Measurements from ENCODE around the gene COL13A1. TPM values are rescaled to one million over a fixed set of nuclear protein-coding genes. Genes with fewer than 3 reads are reported as not detected.

Gene COL13A1
- total RNA-seq = not detected

DNA sequence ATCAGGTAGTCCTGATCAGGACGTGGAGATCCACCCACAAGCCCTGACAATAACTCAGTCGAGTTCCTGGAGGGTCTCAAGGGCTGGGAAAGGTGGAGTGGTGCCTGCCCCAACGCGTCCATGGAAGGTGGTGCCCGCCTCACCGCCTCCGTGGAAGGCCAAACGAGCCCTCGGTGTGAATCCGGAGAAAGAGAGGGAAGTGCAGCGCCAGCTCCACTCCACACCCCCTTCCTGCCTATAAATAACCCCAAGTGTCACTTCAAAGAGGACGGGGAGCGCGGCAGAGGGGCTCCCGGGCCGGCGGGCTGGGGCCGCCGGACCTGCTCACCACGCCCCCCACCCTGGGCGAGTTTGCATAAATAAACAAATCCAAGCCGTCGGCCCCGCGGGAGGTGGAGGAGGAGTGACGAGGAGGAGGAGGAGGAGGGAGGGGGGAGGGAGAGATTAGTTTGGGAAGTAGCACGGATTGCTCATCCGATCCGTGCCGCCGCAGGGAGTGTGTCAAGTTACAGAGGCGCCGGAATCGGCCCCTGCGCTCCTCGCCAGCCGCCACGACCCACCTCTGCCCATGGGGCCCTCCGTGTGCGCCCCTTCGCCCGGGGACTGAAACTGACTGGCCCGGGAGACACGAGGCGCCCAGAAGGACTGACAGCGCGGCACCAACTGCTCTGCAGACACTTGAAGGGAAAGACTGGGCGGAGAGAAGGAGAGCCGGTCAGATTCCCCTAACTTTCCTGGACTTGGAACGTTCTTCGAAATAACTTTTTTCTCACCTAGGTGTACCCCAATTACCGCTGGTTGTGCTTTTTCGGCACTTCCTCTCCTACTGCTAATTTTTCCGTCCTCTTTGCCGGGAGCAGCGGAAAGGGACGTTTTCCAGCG is at the start of gene COL13A1:
Gene COL13A1 (plus strand): TSS at position 473 of the 882 bp plus-strand sequence. CDS start 518 bp downstream, outside the sequence.
- no peaks in the 10 kb centered on the region for H3K9me3 Mint-ChIP-seq
- peak within 1 kb of the TSS; percentile 70 for H3K4me3 Mint-ChIP-seq
- no peak for ATAC-seq
- no peak within 1 kb of the TSS for H3K27ac Mint-ChIP-seq
- peak; percentile 57 for DNase-seq (ENCODE audit: low spot score)
- peaks cover 6 to 11% of the 10 kb centered on the region in 2 donors for H3K4me1 Mint-ChIP-seq (ENCODE audit: low read depth in 2 of 2)
- peaks cover 17 to 31% of the 10 kb centered on the region in 2 donors for H3K27me3 Mint-ChIP-seq
- no peaks in the 10 kb centered on the region for H3K36me3 Mint-ChIP-seq

DNA sequence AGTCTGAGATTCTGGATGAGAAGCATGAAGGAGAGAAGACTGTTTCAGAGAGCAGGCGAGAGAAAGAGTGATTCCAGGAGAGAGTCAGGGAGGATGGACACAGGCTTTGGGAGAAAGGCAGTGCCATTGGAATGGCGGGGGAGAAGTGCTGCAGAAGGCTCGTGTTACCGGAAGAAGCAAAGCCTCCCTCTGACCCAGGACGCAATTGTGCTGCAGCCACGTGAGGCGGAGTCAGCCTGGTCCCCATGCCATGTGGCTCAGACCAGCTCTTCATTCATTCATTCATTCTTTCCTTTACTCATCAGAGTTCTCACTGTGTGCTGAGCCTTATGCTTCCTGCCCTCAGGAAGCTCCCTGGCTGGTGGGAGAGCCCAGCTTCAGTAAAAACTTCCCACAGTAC is 49.2 kb upstream of the COL13A1 start:
- Mint-ChIP-seq H3K4me3 (no peak overlapping the region), H3K4me1 (ENCODE audit: low read depth in 2 of 2) (no peaks in the 10 kb centered on the region), H3K36me3 (no peaks in the 10 kb centered on the region), H3K27ac (no peak overlapping the region), H3K9me3 (no peaks in the 10 kb centered on the region), H3K27me3 (peaks cover 11 to 25% of the 10 kb centered on the region in 2 donors)
- DNase-seq (ENCODE audit: low spot score) (no peak), ATAC-seq (no peak)

DNA sequence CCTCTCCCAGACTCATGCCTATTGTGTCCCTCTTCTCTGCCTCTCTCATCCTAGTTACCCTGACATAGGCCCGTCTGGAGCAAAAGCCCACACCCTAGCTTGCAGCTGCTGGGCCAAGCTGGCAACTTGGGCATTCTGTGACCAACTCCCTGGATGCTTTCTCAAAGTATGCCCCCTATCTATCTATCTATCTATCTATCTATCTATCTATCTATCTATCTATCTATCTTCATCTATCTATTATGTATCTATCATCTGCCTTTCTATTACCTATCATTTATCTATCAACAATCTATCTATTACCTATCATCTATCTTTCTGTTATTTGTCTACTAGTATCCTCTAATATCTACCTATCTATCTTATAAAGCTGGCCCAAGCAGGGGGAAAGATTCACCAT is 45.4 kb upstream of the COL13A1 start:
- H3K36me3 Mint-ChIP-seq = no peaks in the 10 kb centered on the region
- no peak for ATAC-seq
- H3K27me3 Mint-ChIP-seq = peaks cover 12 to 15% of the 10 kb centered on the region in 2 donors
- H3K27ac Mint-ChIP-seq = no peak overlapping the region
- no peak overlapping the region for H3K4me3 Mint-ChIP-seq
- no peak for DNase-seq (ENCODE audit: low spot score)
- H3K4me1 Mint-ChIP-seq (ENCODE audit: low read depth in 2 of 2) = no peaks in the 10 kb centered on the region
- no peaks in the 10 kb centered on the region for H3K9me3 Mint-ChIP-seq

DNA sequence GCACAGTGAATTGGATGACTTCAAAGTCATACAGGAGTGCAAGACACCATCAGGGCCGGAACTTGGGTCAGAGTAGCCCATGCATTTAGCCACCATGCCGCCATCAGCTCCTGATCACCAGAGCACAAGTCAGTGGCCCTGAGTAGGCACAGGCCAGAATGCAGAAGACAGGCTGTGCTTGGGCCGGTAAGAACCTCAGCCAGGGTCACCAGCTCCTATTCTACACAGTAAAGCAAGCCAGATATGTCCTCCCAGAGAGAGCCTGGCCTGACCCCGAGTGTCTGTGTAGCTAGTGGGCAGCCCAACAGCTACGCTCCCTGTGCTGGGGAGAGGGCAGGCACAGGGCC is 44.5 kb upstream of the COL13A1 start:
- Mint-ChIP-seq H3K4me1 (ENCODE audit: low read depth in 2 of 2) (no peaks in the 10 kb centered on the region), H3K36me3 (no peaks in the 10 kb centered on the region), H3K27me3 (peaks cover 14 to 16% of the 10 kb centered on the region in 2 donors), H3K9me3 (no peaks in the 10 kb centered on the region), H3K4me3 (no peak overlapping the region), H3K27ac (no peak overlapping the region)
- no peak for ATAC-seq
- DNase-seq (ENCODE audit: low spot score) = no peak

DNA sequence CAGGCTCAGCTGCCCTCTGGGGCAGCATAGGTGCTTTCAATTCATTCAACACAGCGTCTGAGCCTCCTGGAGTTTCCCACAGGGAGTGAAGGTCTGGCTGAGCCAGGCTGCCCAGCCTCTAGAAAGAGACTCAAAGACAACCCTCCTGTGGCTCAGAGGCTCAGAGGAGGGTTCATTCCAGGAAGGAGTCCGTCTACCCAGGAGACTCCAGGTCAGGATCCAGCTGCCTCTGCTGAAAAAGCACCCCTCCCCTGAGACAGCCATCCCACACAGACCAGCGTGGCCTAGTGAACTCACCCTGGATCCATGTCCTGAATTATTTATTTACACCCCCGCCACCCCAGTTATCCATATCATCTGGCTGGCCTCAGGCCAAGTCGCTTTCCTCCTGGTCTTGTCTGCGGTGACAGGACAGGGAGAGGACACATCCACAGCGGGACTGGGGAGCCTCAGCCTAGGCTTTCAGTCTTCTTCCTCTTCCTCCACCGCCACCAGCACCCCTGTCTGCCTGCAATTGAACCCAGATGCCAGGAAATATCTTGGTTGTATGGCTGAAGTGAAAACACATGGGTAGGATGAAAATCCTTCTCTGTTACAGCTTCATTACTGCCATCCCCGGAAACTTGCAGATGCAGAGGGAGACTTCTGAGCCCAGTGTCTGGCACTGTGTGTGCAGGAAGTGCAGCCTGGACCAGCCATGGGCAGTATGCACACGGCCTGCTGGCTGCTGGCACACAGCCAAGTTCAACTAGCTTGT is 44.0 kb upstream of the COL13A1 start:
- Mint-ChIP-seq H3K27ac (no peak overlapping the region), H3K4me1 (ENCODE audit: low read depth in 2 of 2) (no peaks in the 10 kb centered on the region), H3K9me3 (no peaks in the 10 kb centered on the region), H3K27me3 (peaks cover 13 to 18% of the 10 kb centered on the region in 2 donors), H3K4me3 (no peak overlapping the region), H3K36me3 (no peaks in the 10 kb centered on the region)
- ATAC-seq = no peak
- DNase-seq (ENCODE audit: low spot score) = no peak

DNA sequence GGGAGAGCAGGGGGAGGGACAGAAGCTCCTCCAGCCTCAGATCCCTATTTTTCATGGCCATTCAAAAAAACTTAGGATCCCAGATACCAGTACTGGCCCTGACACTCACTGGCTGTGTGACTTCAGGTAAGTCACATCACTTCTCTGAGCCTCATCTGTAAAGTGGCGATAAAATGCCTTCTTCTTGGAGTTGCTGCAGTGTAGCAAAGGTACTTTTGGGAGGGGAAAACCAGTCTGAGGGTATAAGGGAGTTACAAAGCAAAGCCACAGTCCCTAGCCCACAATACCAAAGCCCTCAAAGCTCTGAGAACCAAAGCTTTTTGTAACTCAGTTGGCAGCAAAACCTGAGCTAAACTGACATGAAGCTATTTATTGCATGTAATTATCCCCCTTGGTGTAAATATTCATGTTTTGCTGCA is 43.4 kb upstream of the COL13A1 start:
- no peaks in the 10 kb centered on the region for H3K9me3 Mint-ChIP-seq
- H3K27ac Mint-ChIP-seq = no peak overlapping the region
- ATAC-seq (no peak), DNase-seq (ENCODE audit: low spot score) (no peak)
- no peaks in the 10 kb centered on the region for H3K4me1 Mint-ChIP-seq (ENCODE audit: low read depth in 2 of 2)
- H3K4me3 Mint-ChIP-seq = no peak overlapping the region
- peaks cover 13 to 18% of the 10 kb centered on the region in 2 donors for H3K27me3 Mint-ChIP-seq
- no peaks in the 10 kb centered on the region for H3K36me3 Mint-ChIP-seq

DNA sequence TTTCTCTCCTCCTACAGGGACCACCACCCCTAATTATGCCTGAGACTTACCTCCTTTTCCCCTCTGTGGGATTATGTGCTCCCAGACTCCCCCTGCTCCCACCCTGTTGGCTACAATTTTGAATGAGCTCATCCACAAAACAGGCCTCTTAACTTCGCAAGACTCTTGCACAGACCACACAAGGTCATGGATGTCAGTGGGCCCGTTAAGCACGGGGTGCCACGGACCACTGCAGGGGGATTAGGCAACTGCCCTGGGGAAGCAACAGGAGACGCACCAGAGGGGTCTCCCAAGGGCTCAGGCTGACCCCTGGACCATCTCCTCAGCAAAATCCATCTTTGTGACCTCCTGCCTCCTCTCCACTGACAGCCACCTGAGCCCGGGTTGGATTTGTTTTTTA is 42.1 kb upstream of the COL13A1 start:
- Mint-ChIP-seq H3K9me3 (no peaks in the 10 kb centered on the region), H3K4me1 (ENCODE audit: low read depth in 2 of 2) (no peaks in the 10 kb centered on the region), H3K36me3 (no peaks in the 10 kb centered on the region), H3K27ac (no peak overlapping the region), H3K27me3 (peaks cover 13 to 18% of the 10 kb centered on the region in 2 donors), H3K4me3 (no peak overlapping the region)
- ATAC-seq (no peak), DNase-seq (ENCODE audit: low spot score) (no peak)

DNA sequence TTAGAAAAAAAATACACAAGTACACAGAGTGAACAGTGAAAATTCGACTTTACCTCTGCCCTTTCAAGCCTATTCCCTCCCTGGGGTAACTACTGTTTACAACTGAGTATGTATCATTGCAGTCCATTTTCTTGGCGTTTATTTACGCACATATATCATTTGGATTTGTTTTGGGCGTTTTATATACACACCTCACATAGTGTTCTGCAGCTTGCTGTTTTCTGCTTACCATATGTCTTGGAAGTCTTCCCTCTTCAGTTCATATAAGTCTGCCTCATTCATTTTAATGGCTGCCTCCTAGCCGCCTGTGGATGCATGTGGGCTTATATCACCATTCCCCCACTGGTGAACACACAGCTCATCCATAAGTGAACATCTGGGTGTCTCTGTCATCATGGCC is 41.6 kb upstream of the COL13A1 start:
- peaks cover 13 to 18% of the 10 kb centered on the region in 2 donors for H3K27me3 Mint-ChIP-seq
- no peaks in the 10 kb centered on the region for H3K36me3 Mint-ChIP-seq
- no peak for DNase-seq (ENCODE audit: low spot score)
- ATAC-seq = no peak
- H3K4me3 Mint-ChIP-seq = no peak overlapping the region
- H3K9me3 Mint-ChIP-seq = no peaks in the 10 kb centered on the region
- H3K27ac Mint-ChIP-seq = no peak overlapping the region
- no peaks in the 10 kb centered on the region for H3K4me1 Mint-ChIP-seq (ENCODE audit: low read depth in 2 of 2)

DNA sequence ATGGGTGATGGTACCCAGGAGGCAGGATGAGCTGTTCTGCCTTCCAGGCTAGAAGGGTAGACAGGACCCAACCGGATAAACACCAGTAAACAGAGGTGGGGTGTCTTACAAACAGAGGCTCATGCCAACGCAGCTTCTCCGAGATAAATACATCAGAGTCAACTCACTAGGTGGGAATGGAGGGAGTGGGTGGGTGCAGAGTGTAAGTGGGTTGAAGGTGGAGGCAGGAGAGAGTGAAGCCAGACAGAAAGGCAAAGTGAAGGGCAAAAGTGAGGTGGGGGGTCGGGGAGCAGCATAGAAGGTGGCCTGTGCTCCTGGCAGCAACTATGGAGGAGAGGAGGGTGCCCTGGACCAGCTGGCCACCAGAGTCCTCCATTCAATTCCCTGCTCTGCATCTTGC is 40.4 kb upstream of the COL13A1 start:
- ATAC-seq = no peak
- H3K4me1 Mint-ChIP-seq (ENCODE audit: low read depth in 2 of 2) = no peaks in the 10 kb centered on the region
- H3K4me3 Mint-ChIP-seq = no peak overlapping the region
- peaks cover 13 to 18% of the 10 kb centered on the region in 2 donors for H3K27me3 Mint-ChIP-seq
- no peaks in the 10 kb centered on the region for H3K9me3 Mint-ChIP-seq
- H3K27ac Mint-ChIP-seq = no peak overlapping the region
- DNase-seq (ENCODE audit: low spot score) = no peak
- H3K36me3 Mint-ChIP-seq = no peaks in the 10 kb centered on the region

DNA sequence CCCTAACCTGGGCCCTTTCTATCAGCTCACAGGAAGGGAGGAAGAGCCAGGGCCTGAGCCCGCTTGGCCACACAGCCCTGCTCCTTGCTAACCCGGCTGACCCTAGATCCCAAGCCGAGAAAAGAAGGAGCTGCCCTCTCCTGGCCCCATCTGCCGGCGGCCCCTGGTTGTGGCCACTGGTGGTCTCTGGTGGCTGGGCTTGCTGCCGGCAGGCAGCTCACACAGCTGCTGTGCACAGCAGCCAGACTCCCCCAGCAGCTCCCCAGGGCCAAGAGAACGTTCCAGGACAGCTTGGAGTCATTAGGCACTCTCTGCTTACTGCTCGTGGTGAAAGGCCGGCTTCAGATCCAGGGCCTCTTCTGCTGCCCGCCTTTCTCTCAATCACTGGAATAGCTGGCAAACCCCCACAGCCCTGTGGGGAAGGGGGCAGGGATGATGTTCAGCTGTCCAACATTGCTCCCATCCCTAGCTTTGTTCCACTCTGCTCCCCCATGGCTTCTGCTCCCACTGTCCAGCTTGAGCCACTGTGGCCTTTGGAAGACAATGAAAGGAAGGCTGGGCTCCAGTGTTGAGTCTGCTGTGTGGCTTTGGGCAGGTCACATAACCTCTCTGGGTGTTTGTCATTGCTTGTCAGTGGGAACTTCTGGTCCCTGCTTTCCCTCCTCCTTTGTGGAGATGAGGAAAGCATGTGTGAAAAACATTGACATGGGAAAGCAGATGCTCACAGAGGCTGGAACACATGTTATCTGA is 35.4 kb upstream of the COL13A1 start:
- H3K4me1 Mint-ChIP-seq (ENCODE audit: low read depth in 2 of 2) = peaks cover 18 to 22% of the 10 kb centered on the region in 2 donors
- no peak overlapping the region for H3K4me3 Mint-ChIP-seq
- no peak for DNase-seq (ENCODE audit: low spot score)
- H3K9me3 Mint-ChIP-seq = no peaks in the 10 kb centered on the region
- H3K36me3 Mint-ChIP-seq = no peaks in the 10 kb centered on the region
- H3K27ac Mint-ChIP-seq = no peak overlapping the region
- no peak for ATAC-seq
- peaks cover 4 to 18% of the 10 kb centered on the region in 2 donors for H3K27me3 Mint-ChIP-seq

DNA sequence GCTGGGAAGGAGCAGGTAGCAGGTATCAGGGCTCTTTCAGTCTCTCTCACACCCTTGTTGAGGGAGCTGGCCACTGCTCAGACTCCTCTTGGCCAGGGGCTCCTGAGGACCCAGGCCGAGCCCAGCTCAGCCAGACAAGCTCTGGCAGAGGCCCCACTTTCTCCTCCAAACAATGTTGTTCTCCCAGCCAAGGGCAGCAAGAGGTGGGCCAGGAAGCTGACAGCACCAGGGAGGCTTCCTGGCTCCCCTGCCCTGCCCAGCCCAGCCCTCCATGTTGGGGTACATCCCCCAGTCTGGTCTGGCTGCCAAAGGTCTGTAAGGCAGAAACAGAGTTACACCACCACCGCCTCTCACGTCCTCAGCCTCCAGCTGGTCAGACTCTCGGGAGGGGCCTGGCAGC is 33.9 kb upstream of the COL13A1 start:
- peaks cover 0 to 6% of the 10 kb centered on the region in 2 donors for H3K27me3 Mint-ChIP-seq
- no peaks in the 10 kb centered on the region for H3K9me3 Mint-ChIP-seq
- ATAC-seq = no peak
- H3K4me3 Mint-ChIP-seq = no peak overlapping the region
- H3K36me3 Mint-ChIP-seq = no peaks in the 10 kb centered on the region
- no peak for DNase-seq (ENCODE audit: low spot score)
- H3K4me1 Mint-ChIP-seq (ENCODE audit: low read depth in 2 of 2) = peaks cover 20 to 25% of the 10 kb centered on the region in 2 donors
- no peak overlapping the region for H3K27ac Mint-ChIP-seq

DNA sequence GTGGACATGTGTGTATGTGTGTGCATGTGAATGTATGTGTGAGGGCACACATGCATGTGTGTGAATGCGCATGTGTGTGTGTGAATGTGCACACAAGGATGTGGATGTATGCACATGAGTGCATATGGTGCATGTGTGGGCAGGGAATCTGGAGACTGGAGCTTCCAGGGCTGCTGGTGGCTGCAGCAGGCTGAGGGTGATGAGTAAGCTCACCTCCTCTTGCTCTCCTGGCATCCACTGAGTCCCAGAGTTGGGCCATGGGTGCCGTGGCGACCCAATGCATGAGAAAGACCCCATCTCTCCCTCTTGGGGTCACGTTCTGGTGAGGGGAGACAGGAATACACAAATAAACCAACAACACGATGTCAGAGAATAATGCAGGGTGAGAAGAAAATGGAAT is 33.3 kb upstream of the COL13A1 start:
- DNase-seq (ENCODE audit: low spot score) (no peak), ATAC-seq (no peak)
- H3K4me3 Mint-ChIP-seq = no peak overlapping the region
- H3K27ac Mint-ChIP-seq = no peak overlapping the region
- no peaks in the 10 kb centered on the region for H3K36me3 Mint-ChIP-seq
- H3K4me1 Mint-ChIP-seq (ENCODE audit: low read depth in 2 of 2) = peaks cover 20 to 25% of the 10 kb centered on the region in 2 donors
- H3K9me3 Mint-ChIP-seq = no peaks in the 10 kb centered on the region
- peaks cover 0 to 6% of the 10 kb centered on the region in 2 donors for H3K27me3 Mint-ChIP-seq

DNA sequence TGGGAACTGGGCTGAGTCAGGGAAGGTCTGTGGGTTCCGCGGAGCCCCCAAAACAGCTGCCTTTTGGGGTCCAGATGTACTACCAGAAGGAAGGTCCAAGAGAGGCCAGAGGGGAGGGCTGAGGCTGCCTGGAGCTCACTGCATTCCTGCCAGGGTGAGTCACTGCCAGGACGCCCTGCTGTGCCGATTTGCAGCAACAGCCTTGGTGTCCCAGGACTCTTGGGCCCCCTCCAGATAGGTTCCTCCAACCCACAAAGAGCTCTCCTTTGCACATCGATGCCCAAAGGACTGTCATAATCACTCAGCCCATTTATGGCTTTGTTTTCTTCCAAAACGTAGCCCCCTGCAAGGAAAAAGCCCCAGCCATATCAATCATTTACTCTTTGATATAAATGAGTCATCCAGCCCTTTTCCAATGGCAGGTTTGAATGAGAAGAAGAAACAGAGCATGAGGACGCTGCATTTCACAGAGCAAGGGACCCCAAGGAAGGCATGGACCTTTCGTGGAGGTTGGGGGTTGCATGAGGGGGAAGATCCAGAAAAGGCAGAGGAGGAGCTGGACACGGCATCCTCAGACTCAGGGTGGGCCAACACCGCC is 32.2 kb upstream of the COL13A1 start:
- no peak for ATAC-seq
- Mint-ChIP-seq H3K36me3 (no peaks in the 10 kb centered on the region), H3K9me3 (no peaks in the 10 kb centered on the region), H3K27ac (no peak overlapping the region), H3K4me3 (no peak overlapping the region), H3K4me1 (ENCODE audit: low read depth in 2 of 2) (peaks cover 20 to 25% of the 10 kb centered on the region in 2 donors), H3K27me3 (peaks cover 0 to 6% of the 10 kb centered on the region in 2 donors)
- DNase-seq (ENCODE audit: low spot score) = no peak

All from natural killer cell treated with Interleukin-12 subunit alpha and Interleukin-12 subunit beta and Interleukin-15 and Interleukin-18, amount 100 ng/mL, for 72 hours (primary cell).